Right lobe of liver (tissue), 4 donors: ENCODE measurements around the gene ARHGEF12.

ENCODE experiments used
- CTCF ChIP-seq, 4 donors: fragments of 200-600 bp in 3 of 4; fragments of 450-650 bp in 1 of 4; IDR thresholded peaks; one replicate each; pipeline versions ENCODE4 v1.5.1 to v1.8.0; 2016 to 2022; ENCODE audit warnings: antibody characterized with exemption in 4 of 4, mild to moderate bottlenecking in 2 of 4
- POLR2A ChIP-seq: fragments of 450-650 bp; IDR thresholded peaks from one replicate; pipeline ENCODE4 v1.6.1; 2017; ENCODE audit warnings: antibody characterized with exemption, mild to moderate bottlenecking
- donor health status: DM: no; HTN: no; CAD: no.
- donor health status: DM: no; HTN: no; CAD: no.
- donor health status: DM: no; HTN: yes; CAD: no.

GRCh38 chr11:120310870-120311269, 25.3 kb upstream of the ARHGEF12 start:
- no peak for TF ChIP-seq CTCF (IDR thresholded peaks at IDR 0.05)
- no peak for TF ChIP-seq POLR2A
